Duodenal mucosa (tissue), 2 donors: ENCODE data around the gene NSMCE3.

Experiments
- H3K27ac ChIP-seq: one replicate; pipeline ENCODE4 v1.7.0; 2013; ENCODE audit warnings: low read depth, low read length
- H3K27me3 ChIP-seq, 2 donors: one replicate each; pipeline ENCODE4 v1.7.0; 2013; ENCODE audit warnings: low read length in 2 of 2, control low read depth in 1 of 2; ENCODE audit not compliant: insufficient read depth in 2 of 2, control insufficient read depth in 1 of 2
- H3K36me3 ChIP-seq, 2 donors: one replicate each; pipeline ENCODE4 v1.7.0; 2013; ENCODE audit warnings: low read length in 2 of 2, control low read depth in 1 of 2; ENCODE audit not compliant: insufficient read depth in 2 of 2, control insufficient read depth in 1 of 2
- H3K4me1 ChIP-seq, 2 donors: one replicate each; pipeline ENCODE4 v1.7.0; 2013; ENCODE audit warnings: low read length in 2 of 2, control low read depth in 1 of 2; ENCODE audit not compliant: insufficient read depth in 2 of 2, control insufficient read depth in 1 of 2
- H3K4me3 ChIP-seq, 2 donors: one replicate each; pipeline ENCODE4 v1.7.0; 2013; ENCODE audit warnings: low read length in 2 of 2, low read depth in 1 of 2
- H3K9ac ChIP-seq, 2 donors: one replicate each; pipeline ENCODE4 v1.7.0; 2013; ENCODE audit warnings: low read length in 2 of 2, low read depth in 1 of 2
- H3K9me3 ChIP-seq, 2 donors: one replicate each; pipeline ENCODE4 v1.7.0; 2013; ENCODE audit warnings: low read length in 2 of 2, control low read depth in 1 of 2; ENCODE audit not compliant: control insufficient read depth in 1 of 2

The NSMCE3 gene

DNA sequence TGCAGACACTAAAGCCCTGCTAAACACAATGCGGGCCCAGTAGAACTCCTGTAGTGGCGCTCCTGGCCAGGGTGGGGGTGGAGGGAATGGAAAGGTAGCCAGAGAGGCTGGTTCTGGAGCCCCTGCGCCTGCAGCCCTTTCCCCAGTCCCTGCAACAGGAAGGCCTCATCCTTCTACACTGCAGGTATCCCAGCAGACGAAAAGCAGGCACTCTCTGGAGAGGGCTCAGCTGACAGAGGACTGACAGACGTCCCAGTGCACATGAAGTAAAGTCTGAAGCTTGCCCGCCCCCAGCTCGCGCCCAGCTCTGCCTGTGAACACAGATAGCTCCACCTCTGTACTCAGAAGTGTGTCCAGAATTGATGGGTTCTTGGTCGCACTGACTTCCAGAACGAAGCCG is 46.0 kb downstream of the NSMCE3 start:
- H3K4me3 ChIP-seq: no peak overlapping the region

DNA sequence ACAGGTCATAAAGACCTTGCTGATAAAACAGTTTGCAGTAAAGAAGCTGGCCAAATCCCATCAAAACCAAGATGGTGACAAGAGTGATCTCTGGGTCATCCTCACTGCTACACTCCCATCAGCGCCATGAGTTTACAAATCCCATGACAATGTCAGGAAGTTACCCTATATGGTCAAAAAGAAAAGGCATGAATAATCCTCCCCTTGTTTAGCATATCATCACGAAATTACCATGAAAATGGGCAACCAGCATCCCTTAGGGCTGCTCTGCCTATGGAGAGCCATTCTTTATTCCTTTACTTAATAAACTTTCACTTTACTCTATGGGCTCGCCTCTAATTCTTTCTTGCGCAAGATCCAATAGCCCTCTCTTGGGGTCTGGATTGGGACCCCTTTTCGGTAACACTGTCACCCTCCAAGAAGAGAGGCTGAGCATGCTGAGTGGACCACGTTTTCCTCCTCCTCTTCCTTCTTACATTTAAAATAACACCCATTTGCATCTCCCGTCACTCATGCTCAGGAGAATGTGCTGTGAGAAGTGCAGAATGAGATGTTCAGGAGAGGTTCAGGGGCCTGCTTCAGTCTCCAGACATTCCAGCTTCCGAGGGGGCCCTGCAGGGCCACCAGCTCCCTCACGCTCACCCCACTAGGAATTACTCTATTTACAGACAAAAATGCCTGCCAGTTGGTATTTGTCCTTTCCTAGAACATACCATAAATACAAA is 47.3 kb downstream of the NSMCE3 start:
- Histone ChIP-seq H3K27ac (no peak overlapping the region), H3K27me3 (no peaks in the 10 kb centered on the region), H3K36me3 (no peaks in the 10 kb centered on the region), H3K9ac (no peak overlapping the region), H3K4me3 (no peak overlapping the region), H3K4me1 (no peaks in the 10 kb centered on the region), H3K9me3 (no peaks in the 10 kb centered on the region)

More for the DNA sequence above, 46.0 kb downstream of the NSMCE3 start:
- no peaks in the 10 kb centered on the region for H3K4me1 ChIP-seq
- no peaks in the 10 kb centered on the region for H3K9me3 ChIP-seq
- no peaks in the 10 kb centered on the region for H3K36me3 ChIP-seq
- H3K9ac ChIP-seq: no peak overlapping the region
- no peak overlapping the region for H3K27ac ChIP-seq
- H3K27me3 ChIP-seq: no peaks in the 10 kb centered on the region

DNA sequence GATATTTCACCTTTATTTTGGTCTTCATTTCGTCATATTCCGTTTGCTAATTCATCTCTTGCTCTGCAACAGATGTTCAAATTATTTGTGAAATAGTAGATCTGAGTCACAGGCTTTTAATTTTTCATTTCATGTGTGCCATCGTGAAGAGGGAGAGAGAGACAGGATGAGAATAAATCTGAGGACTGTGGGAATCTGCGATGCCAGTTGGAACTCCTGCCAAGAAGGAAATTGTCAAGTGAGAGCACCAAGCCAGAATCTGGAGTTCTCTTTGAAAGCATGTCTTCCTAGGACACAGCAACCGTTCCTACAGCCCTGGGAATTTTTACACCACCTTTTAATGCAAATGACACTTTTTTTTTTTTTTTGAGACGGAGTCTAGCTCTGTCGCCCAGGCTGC is 48.8 kb downstream of the NSMCE3 start:
- no peak overlapping the region for H3K9ac ChIP-seq
- H3K27me3 ChIP-seq: no peaks in the 10 kb centered on the region
- no peak overlapping the region for H3K27ac ChIP-seq
- H3K9me3 ChIP-seq: no peaks in the 10 kb centered on the region
- no peak overlapping the region for H3K4me3 ChIP-seq
- no peaks in the 10 kb centered on the region for H3K36me3 ChIP-seq
- H3K4me1 ChIP-seq: no peaks in the 10 kb centered on the region

DNA sequence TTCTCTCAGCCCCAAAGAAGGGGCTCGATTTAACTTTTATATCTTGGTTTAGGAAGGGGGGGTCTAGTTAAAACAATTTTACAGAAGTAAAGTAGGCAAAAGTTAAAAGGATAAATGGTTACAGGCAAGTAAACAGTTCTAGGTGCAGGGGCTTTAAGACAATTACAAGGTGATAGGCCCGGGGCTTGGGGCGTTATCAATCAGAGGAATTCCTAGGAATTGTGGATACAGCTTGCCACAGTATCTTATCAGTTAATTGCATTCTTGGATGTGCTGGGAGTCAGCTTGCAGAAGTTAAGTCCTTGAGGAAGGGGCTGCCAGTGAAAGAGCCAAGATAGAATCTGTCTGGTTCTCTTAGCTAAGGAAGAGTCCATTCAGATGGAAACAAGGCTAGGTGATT is 52.7 kb downstream of the NSMCE3 start:
- no peaks in the 10 kb centered on the region for H3K27me3 ChIP-seq
- H3K36me3 ChIP-seq: no peaks in the 10 kb centered on the region
- no peaks in the 10 kb centered on the region for H3K4me1 ChIP-seq
- H3K4me3 ChIP-seq: no peak overlapping the region
- H3K9me3 ChIP-seq: no peaks in the 10 kb centered on the region
- H3K9ac ChIP-seq: no peak overlapping the region
- H3K27ac ChIP-seq: no peak overlapping the region
